BE2C (cell line): ENCODE results near the gene TAAR2.
"Not testable (repeated sequence)": the region's sequence is repeated elsewhere in the genome, so short reads cannot be mapped to it uniquely, and the experiment has no call there.

Experiments used
- DNase-seq: peaks from one replicate; pipeline ENCODE4 v3.0.0-alpha.2; 2020
- H3K27me3 ChIP-seq: fragments of 250-450 bp; sonication (Bioruptor Pico); 2 replicates; pipeline ENCODE4 v1.5.1; 2020; ENCODE audit warnings: mild to moderate bottlenecking
- H3K36me3 ChIP-seq: fragments of 250-450 bp; sonication (Bioruptor Pico); 2 replicates; pipeline ENCODE4 v1.5.1; 2020; ENCODE audit warnings: mild to moderate bottlenecking
- H3K4me1 ChIP-seq: fragments of 250-450 bp; sonication (Bioruptor Pico); 2 replicates; pipeline ENCODE4 v1.5.1; 2020
- H3K4me3 ChIP-seq: 2 replicates; pipeline ENCODE4 v1.5.1; 2011; ENCODE audit warnings: low read depth, low read length
- H3K9me3 ChIP-seq: fragments of 250-450 bp; sonication (Bioruptor Pico); 2 replicates; pipeline ENCODE4 v1.5.1; 2020
- CTCF ChIP-seq: IDR thresholded peaks from 2 replicates; pipeline ENCODE4 v1.5.1; 2012; ENCODE audit warnings: mild to moderate bottlenecking, low read depth, low read length

The TAAR2 gene

DNA sequence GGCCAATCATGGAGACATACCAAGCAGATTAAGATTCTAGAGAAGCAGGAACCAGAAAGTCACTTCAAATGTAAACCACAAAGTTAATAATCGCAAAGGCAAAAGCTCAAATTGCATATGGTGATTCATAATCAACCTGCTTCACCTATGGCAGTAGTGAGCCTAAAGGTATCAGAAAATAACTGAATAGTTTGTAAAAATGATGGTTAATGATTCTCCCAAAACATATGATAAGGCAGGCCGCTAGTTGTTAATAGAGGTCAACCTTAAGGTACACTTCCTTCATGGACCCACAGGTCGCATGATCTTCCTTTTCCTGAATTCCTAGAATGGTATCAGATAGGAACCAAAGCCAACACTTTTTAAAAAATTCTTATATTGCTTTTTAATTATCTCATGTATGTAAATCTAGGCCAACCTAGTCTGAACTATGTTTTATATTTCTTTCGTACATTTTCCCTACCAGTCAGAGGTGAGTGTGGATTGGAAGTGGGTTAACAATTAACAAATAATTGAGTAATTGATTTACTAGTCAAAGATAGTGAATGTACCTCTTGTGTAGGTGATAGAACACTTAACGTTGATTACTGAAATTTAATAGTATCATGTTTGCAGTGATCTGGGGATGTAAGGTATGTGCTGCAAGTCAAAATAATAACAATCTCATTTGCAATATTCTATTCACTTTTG, 16.4 kb downstream of the TAAR2 start:
- no peak for DNase-seq
- Histone ChIP-seq H3K36me3 (no peaks in the 10 kb centered on the region), H3K27me3 (peaks cover 46% of the 10 kb centered on the region), H3K4me1 (no peaks in the 10 kb centered on the region), H3K4me3 (no peak overlapping the region), H3K9me3 (no peaks in the 10 kb centered on the region)
- TF ChIP-seq CTCF = no peak

GRCh38 chr6:132604635-132605152, 19.4 kb downstream of the TAAR2 start:
- Histone ChIP-seq H3K4me3 (no peak overlapping the region), H3K4me1 (no peaks in the 10 kb centered on the region), H3K9me3 (no peaks in the 10 kb centered on the region), H3K27me3 (peaks cover 35% of the 10 kb centered on the region), H3K36me3 (no peaks in the 10 kb centered on the region)
- DNase-seq = no peak
- TF ChIP-seq CTCF = no peak

GRCh38 chr6:132600900-132601299, 23.2 kb downstream of the TAAR2 start:
- not testable (repeated sequence) for DNase-seq, H3K4me1 ChIP-seq, H3K4me3 ChIP-seq, H3K36me3 ChIP-seq, H3K9me3 ChIP-seq
- peaks cover 15% of the 10 kb centered on the region for H3K27me3 ChIP-seq

GRCh38 chr6:132598473-132598872, 25.6 kb downstream of the TAAR2 start:
- Histone ChIP-seq H3K4me3 (no peak overlapping the region), H3K9me3 (no peaks in the 10 kb centered on the region), H3K4me1 (no peaks in the 10 kb centered on the region), H3K36me3 (no peaks in the 10 kb centered on the region), H3K27me3 (peaks cover 4% of the 10 kb centered on the region)
- DNase-seq = peak; percentile 13
- peak; percentile 60 for TF ChIP-seq CTCF

DNA sequence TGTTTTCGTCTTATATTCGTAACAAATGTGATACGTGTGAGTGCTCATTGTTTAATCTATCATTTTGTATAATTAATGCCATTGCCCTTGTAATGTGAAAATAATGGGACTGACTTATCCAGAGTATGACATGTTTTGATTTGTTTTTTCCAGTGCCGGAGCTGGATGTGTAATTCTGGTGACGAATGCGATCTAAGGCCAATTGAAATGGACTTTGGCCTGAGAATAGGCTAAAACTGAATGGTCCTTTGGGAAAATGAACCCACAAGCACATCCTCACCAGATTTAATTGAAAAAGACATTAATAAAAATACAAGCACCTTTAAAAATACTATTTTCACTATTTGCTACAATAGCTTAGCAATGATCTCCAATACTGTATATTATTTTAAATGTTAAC, 27.9 kb downstream of the TAAR2 start:
- no peak for TF ChIP-seq CTCF
- H3K27me3 ChIP-seq = peaks cover 8% of the 10 kb centered on the region; the same call in 1 of the 2 replicates

GRCh38 chr6:132592855-132593254, 31.2 kb downstream of the TAAR2 start:
- Histone ChIP-seq H3K27me3 (peaks cover 4% of the 10 kb centered on the region; the same call in 1 of the 2 replicates), H3K9me3 (no peaks in the 10 kb centered on the region), H3K4me1 (no peaks in the 10 kb centered on the region), H3K36me3 (no peaks in the 10 kb centered on the region), H3K4me3 (no peak overlapping the region)
- no peak for DNase-seq
- TF ChIP-seq CTCF = no peak

More for the DNA sequence above, 27.9 kb downstream of the TAAR2 start:
- Histone ChIP-seq H3K9me3 (no peaks in the 10 kb centered on the region), H3K36me3 (no peaks in the 10 kb centered on the region), H3K4me1 (no peaks in the 10 kb centered on the region), H3K4me3 (no peak overlapping the region)
- no peak for DNase-seq
